Measurements from ENCODE around the gene ATP10A. TPM values are rescaled to one million over a fixed set of nuclear protein-coding genes. Genes with fewer than 3 reads are reported as not detected.
"Not testable (repeated sequence)": the region's sequence is repeated elsewhere in the genome, so short reads cannot be mapped to it uniquely, and the experiment has no call there.

Gene ATP10A
- total and polyA plus RNA-seq, 2 of the 8 experiments (the other 6 are each of a cell fraction or from before 2014, with no cell fraction given): 2.0 to 2.8 TPM

DNA sequence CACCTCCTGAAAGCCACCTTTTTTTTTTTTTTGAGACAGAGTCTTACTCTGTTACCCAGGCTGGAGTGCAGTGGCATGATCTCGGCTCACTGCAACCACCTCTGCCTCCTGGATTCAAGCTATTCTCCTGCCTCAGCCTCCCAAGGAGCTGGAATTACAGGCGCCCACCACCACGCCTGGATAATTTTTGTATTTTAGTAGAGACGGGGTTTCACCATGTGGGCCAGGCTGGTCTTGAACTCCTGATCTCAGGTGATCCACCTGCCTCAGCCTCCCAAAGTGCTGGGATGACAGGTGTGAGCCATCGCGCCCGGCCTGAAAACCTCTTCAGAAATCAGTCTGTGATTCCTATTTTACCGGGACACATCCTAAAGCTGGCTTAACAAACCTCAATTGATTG, 91.4 kb downstream of the ATP10A start:
- H2AFZ ChIP-seq (ENCODE audit: low read length); H4K8ac ChIP-seq (ENCODE audit: extremely low read depth, insufficient read depth, low read length); H3K4me3 ChIP-seq (ENCODE audit: extremely low read depth in 1 of 4, insufficient read depth in 2 of 4, low read depth in 3 of 4, low read length in 4 of 4); H4K91ac ChIP-seq (replicated peaks; ENCODE audit: insufficient read length, low read length); FAIRE-seq; H3K4me2 ChIP-seq (ENCODE audit: insufficient read depth in 1 of 2, low read depth in 2 of 2, low read length in 2 of 2); H2BK5ac ChIP-seq (ENCODE audit: low read depth, low read length); H4K20me1 ChIP-seq (replicated peaks in 1 of 2; ENCODE audit: control insufficient read depth in 1 of 2, insufficient read depth in 2 of 2, low read length in 2 of 2); H3K9ac ChIP-seq (replicated peaks in 1 of 4; ENCODE audit: extremely low read depth in 1 of 4, low read depth in 3 of 4, low read length in 3 of 4); H3K27ac ChIP-seq (ENCODE audit: low read depth, low read length); H3K79me2 ChIP-seq (ENCODE audit: control insufficient read depth in 1 of 2, insufficient read depth in 2 of 2, low read length in 2 of 2); DNase-seq (ENCODE audit: low read depth in 1 of 2, low spot score in 2 of 2); H3K23ac ChIP-seq (ENCODE audit: insufficient read length); H2BK12ac ChIP-seq (ENCODE audit: low read depth, low read length); H3K14ac ChIP-seq (ENCODE audit: insufficient read length); H3K56ac ChIP-seq (replicated peaks; ENCODE audit: insufficient read length, low read depth, low read length); H3K23me2 ChIP-seq (ENCODE audit: low read depth, low read length); H3K4ac ChIP-seq (replicated peaks; ENCODE audit: insufficient read length, low read depth, low read length); POLR2A ChIA-PET (ENCODE audit: partially characterized antibody); H3K36me3 ChIP-seq (ENCODE audit: control insufficient read depth in 2 of 4, insufficient read depth in 4 of 4, low read length in 3 of 4); H3K79me1 ChIP-seq (ENCODE audit: low read depth, low read length); H3K4me1 ChIP-seq (replicated peaks in 1 of 4; ENCODE audit: control insufficient read depth in 3 of 4, insufficient read depth in 4 of 4, low read length in 3 of 4); H2BK20ac ChIP-seq (ENCODE audit: low read length); H2AK5ac ChIP-seq (ENCODE audit: low read depth, low read length); H3K18ac ChIP-seq (ENCODE audit: extremely low read depth, low read length); H3K27me3 ChIP-seq (replicated peaks in 1 of 4; ENCODE audit: control insufficient read depth in 3 of 4, extremely low read depth in 1 of 4, insufficient read depth in 3 of 4, low read length in 3 of 4); H4K5ac ChIP-seq (ENCODE audit: insufficient read length, low read depth, low read length); H2BK15ac ChIP-seq (ENCODE audit: low read length); H3K9me3 ChIP-seq (ENCODE audit: insufficient read depth in 2 of 2, low read depth in 1 of 2, low read length in 1 of 2); H2BK120ac ChIP-seq (replicated peaks; ENCODE audit: low read depth, low read length): not testable (repeated sequence)
- CTCF ChIA-PET (ENCODE audit: partially characterized antibody): interaction anchor here (0.7 to 3.1 kb wide), 3 partner anchors 12 to 263 kb away, joined by 3 to 11 read pairs (median 3); no protein-coding TSS in a partner anchor
- 93% methylated on average over 7 of the region's 8 CpGs; no CpG with 5 or more reads in 1 of the 2 experiments for WGBS, 2 experiments (ENCODE audit: extremely low coverage in 1 of 2, insufficient coverage in 1 of 2, insufficient read length in 1 of 2, insufficient replicate concordance in 2 of 2, low coverage in 1 of 2, low lambda C conversion rate in 2 of 2, missing lambda C conversion rate in 1 of 2)

Data from H1 (cell line).